Cardiac fibroblast (primary cell): ENCODE data around the gene HOXB4.

Experiments used
- DNase-seq, 2 donors: peaks; one replicate each; pipeline versions ENCODE4 v3.0.0 to v3.0.0-alpha.2; 2010; ENCODE audit warnings: low read depth in 2 of 2
- H3K4me3 ChIP-seq, 2 donors: replicated peaks in 1 of 2; 1 replicate in 1 of 2; 2 replicates in 1 of 2; pipeline ENCODE4 v1.5.1; 2011; ENCODE audit warnings: low read depth in 2 of 2, low read length in 2 of 2, mild to moderate bottlenecking in 2 of 2, moderate library complexity in 1 of 2
- CTCF ChIP-seq: IDR thresholded peaks from one replicate; pipeline ENCODE4 v1.5.1; 2011; ENCODE audit warnings: low read depth, mild to moderate bottlenecking, low read length, inconsistent platforms

Gene HOXB4

GRCh38 chr17:48603959-48604769 is 26.0 kb upstream of the HOXB4 start:
- DNase-seq: no peak
- no peak for TF ChIP-seq CTCF
- no peak overlapping the region for H3K4me3 ChIP-seq

- DNase-seq: no peak
- H3K4me3 ChIP-seq: no peak overlapping the region
- no peak for TF ChIP-seq CTCF
Observed at GRCh38 chr17:48601539-48602425, 23.6 kb upstream of the HOXB4 start.

- no peak overlapping the region for H3K4me3 ChIP-seq
- no peak for DNase-seq
- no peak for TF ChIP-seq CTCF
Observed at GRCh38 chr17:48601207-48601538, 23.0 kb upstream of the HOXB4 start.

- no peak for TF ChIP-seq CTCF
- no peak for DNase-seq
- H3K4me3 ChIP-seq: no peak overlapping the region
Observed at GRCh38 chr17:48600244-48601098, 22.3 kb upstream of the HOXB4 start.

- TF ChIP-seq CTCF: no peak
- DNase-seq: no peak
- H3K4me3 ChIP-seq: no peak overlapping the region
Observed at GRCh38 chr17:48599354-48599753, 21.2 kb upstream of the HOXB4 start.

GRCh38 chr17:48598736-48599135 is 20.6 kb upstream of the HOXB4 start:
- H3K4me3 ChIP-seq: no peak overlapping the region
- DNase-seq: no peak
- TF ChIP-seq CTCF: no peak
